Fibroblast of mammary gland (primary cell): ENCODE results near the gene CASQ1.

Experiments
- DNase-seq: peaks from one replicate; pipeline ENCODE4 v3.0.0-alpha.2; 2010; ENCODE audit warnings: low read depth
- H3K4me3 ChIP-seq: 2 replicates; pipeline ENCODE4 v1.5.1; 2011; ENCODE audit warnings: low read depth, mild to moderate bottlenecking, low read length, moderate library complexity; ENCODE audit not compliant: control insufficient read depth
- CTCF ChIP-seq: conservative IDR thresholded peaks from 2 replicates; pipeline ENCODE4 v1.5.1; 2011; ENCODE audit warnings: low read depth, low read length, inconsistent platforms; ENCODE audit not compliant: control insufficient read depth, insufficient read depth

The CASQ1 gene

GRCh38 chr1:160149716-160150115 lies 40.7 kb upstream of the CASQ1 start:
- TF ChIP-seq CTCF, result no peak
- no peak overlapping the region for H3K4me3 ChIP-seq
- peak; percentile 43 for DNase-seq

GRCh38 chr1:160151303-160151702 lies 39.1 kb upstream of the CASQ1 start, which contains the start of gene ATP1A4:
Gene ATP1A4, plus strand, starts transcription at chr1:160151603. Its CDS starts 438 bp downstream, at chr1:160152041.
- DNase-seq, result no peak
- TF ChIP-seq CTCF, result no peak
- H3K4me3 ChIP-seq, result no peak within 1 kb of the TSS

- TF ChIP-seq CTCF, result no peak
- no peak overlapping the region for H3K4me3 ChIP-seq
- DNase-seq, result no peak
Measured at GRCh38 chr1:160154790-160155189, 35.6 kb upstream of the CASQ1 start.

GRCh38 chr1:160156361-160156760 lies 34.0 kb upstream of the CASQ1 start:
- no peak for TF ChIP-seq CTCF
- no peak for DNase-seq
- no peak overlapping the region for H3K4me3 ChIP-seq

GRCh38 chr1:160157174-160157573 lies 33.2 kb upstream of the CASQ1 start:
- no peak for DNase-seq
- no peak for TF ChIP-seq CTCF
- no peak overlapping the region for H3K4me3 ChIP-seq

GRCh38 chr1:160158031-160158430 lies 32.3 kb upstream of the CASQ1 start:
- H3K4me3 ChIP-seq, result no peak overlapping the region
- no peak for TF ChIP-seq CTCF
- DNase-seq, result no peak

- TF ChIP-seq CTCF, result no peak
- no peak overlapping the region for H3K4me3 ChIP-seq
- no peak for DNase-seq
Measured at GRCh38 chr1:160158534-160158933, 31.8 kb upstream of the CASQ1 start.
